G401.6 (cell line): ENCODE results near the gene PCDHGA3.
"Not testable (repeated sequence)": the region's sequence is repeated elsewhere in the genome, so short reads cannot be mapped to it uniquely, and the experiment has no call there.

Experiments used
- FAIRE-seq: peaks from 2 replicates; lab custom pipeline; 2012; peaks lifted over from hg19 to GRCh38; lab: Jason Lieb, UNC

Gene PCDHGA3

GRCh38 chr5:141383345-141383744, 39.7 kb downstream of the PCDHGA3 start:
- FAIRE-seq = no peak

- no peak for FAIRE-seq
These were observed 41.0 kb downstream of the PCDHGA3 start for GRCh38 chr5:141384471-141385267.

GRCh38 chr5:141387557-141388311, 44.1 kb downstream of the PCDHGA3 start, which contains the start of gene PCDHGB4:
PCDHGB4 (plus strand) TSS chr5:141387698; CDS start chr5:141387885, 187 bp downstream.
- not testable (repeated sequence) for FAIRE-seq

GRCh38 chr5:141388661-141389060, 45.0 kb downstream of the PCDHGA3 start:
- FAIRE-seq = no peak

- FAIRE-seq = no peak
These were observed 45.8 kb downstream of the PCDHGA3 start for GRCh38 chr5:141389153-141390042.

- FAIRE-seq = no peak
These were observed 49.0 kb downstream of the PCDHGA3 start, which contains the start of gene PCDHGA8 for GRCh38 chr5:141392429-141393198. PCDHGA8 (plus strand) TSS chr5:141392633; CDS start chr5:141392814, 181 bp downstream.

GRCh38 chr5:141393267-141393666, 49.6 kb downstream of the PCDHGA3 start:
- no peak for FAIRE-seq

GRCh38 chr5:141394401-141395187, 51.0 kb downstream of the PCDHGA3 start:
- not testable (repeated sequence) for FAIRE-seq
